Measurements from ENCODE around the gene PSAPL1. TPM values are rescaled to one million over a fixed set of nuclear protein-coding genes. Genes with fewer than 3 reads are reported as not detected.

PSAPL1 gene
- total RNA-seq, 1 experiment from 2014 or later = 0.05 TPM

- Histone ChIP-seq H3K27ac (ENCODE audit: low read depth, low read length) (no peak overlapping the region), H3K9ac (ENCODE audit: low read length) (no peak overlapping the region), H3K36me3 (ENCODE audit: control insufficient read depth in 1 of 2, insufficient read depth in 2 of 2, low read length in 2 of 2) (no peaks in the 10 kb centered on the region), H3K9me3 (ENCODE audit: control insufficient read depth in 1 of 2, insufficient read depth in 1 of 2, low read depth in 1 of 2, low read length in 2 of 2) (no peaks in the 10 kb centered on the region; a peak in 1 of 4 replicates), H3K4me2 (ENCODE audit: low read length) (no peak overlapping the region), H3K4me1 (ENCODE audit: control insufficient read depth in 1 of 2, insufficient read depth in 2 of 2, low read length in 2 of 2) (no peaks in the 10 kb centered on the region), H3K79me2 (ENCODE audit: insufficient read depth, low read length) (no peaks in the 10 kb centered on the region), H3K4me3 (replicated peaks in 1 of 2; ENCODE audit: low read depth in 1 of 2, low read length in 2 of 2) (no peak overlapping the region), H2AFZ (ENCODE audit: low read depth, low read length, poor library complexity, severe bottlenecking) (no peak overlapping the region), H4K20me1 (ENCODE audit: insufficient read depth) (no peaks in the 10 kb centered on the region), H3K9me2 (ENCODE audit: insufficient read depth) (no peaks in the 10 kb centered on the region), H3K27me3 (ENCODE audit: insufficient read depth, low read length) (no peaks in the 10 kb centered on the region)
- TF ChIP-seq ZBTB33 (IDR thresholded peaks at IDR 0.05; ENCODE audit: extremely low read depth, insufficient replicate concordance, low read length) = no peak
- TF ChIP-seq RAD21 (IDR thresholded peaks at IDR 0.05; ENCODE audit: low read depth) = no peak
- no peak for TF ChIP-seq SP1 (IDR thresholded peaks at IDR 0.05; ENCODE audit: low read depth)
- intact Hi-C loops (cut with micrococcal nuclease) = no loop called here
- ATAC-seq (no peak), DNase-seq (ENCODE audit: low read depth, low spot score) (no peak)
- ChIA-PET RAD21 (ENCODE audit: low non-redundant PET in 1 of 2, low total read pairs in 2 of 2, uncharacterized antibody in 2 of 2, unreplicated experiment in 2 of 2) (no interaction called here), CTCF (no interaction called here), POLR2A (no interaction called here)
- no TSS peak for BruUV-seq (replicated peaks)
Measured at GRCh38 chr4:7414736-7415510, 19.8 kb downstream of the PSAPL1 start.

GRCh38 chr4:7414046-7414445 is 20.7 kb downstream of the PSAPL1 start:
- intact Hi-C loops (cut with micrococcal nuclease) = no loop called here
- TF ChIP-seq ZNF274 (IDR thresholded peaks at IDR 0.05; ENCODE audit: low read depth, low read length) = no peak
- TF ChIP-seq ZBTB33 (IDR thresholded peaks at IDR 0.05; ENCODE audit: extremely low read depth, insufficient replicate concordance, low read length) = no peak
- no peaks in the 10 kb centered on the region; a peak in 1 of 4 replicates for H3K9me3 ChIP-seq (ENCODE audit: control insufficient read depth in 1 of 2, insufficient read depth in 1 of 2, low read depth in 1 of 2, low read length in 2 of 2)
- no peak overlapping the region for H3K27ac ChIP-seq (ENCODE audit: low read depth, low read length)
- no TSS peak for BruUV-seq (replicated peaks)
- no peak overlapping the region for H3K9ac ChIP-seq (ENCODE audit: low read length)
- ATAC-seq (no peak), DNase-seq (ENCODE audit: low read depth, low spot score) (no peak)
- H3K4me2 ChIP-seq (ENCODE audit: low read length) = no peak overlapping the region
- ChIA-PET CTCF (no interaction called here), RAD21 (ENCODE audit: low non-redundant PET in 1 of 2, low total read pairs in 2 of 2, uncharacterized antibody in 2 of 2, unreplicated experiment in 2 of 2) (no interaction called here), POLR2A (no interaction called here)
- no peak overlapping the region for H3K4me3 ChIP-seq (replicated peaks in 1 of 2; ENCODE audit: low read depth in 1 of 2, low read length in 2 of 2)
- H2AFZ ChIP-seq (ENCODE audit: low read depth, low read length, poor library complexity, severe bottlenecking) = no peak overlapping the region
- H3K36me3 ChIP-seq (ENCODE audit: control insufficient read depth in 1 of 2, insufficient read depth in 2 of 2, low read length in 2 of 2) = no peaks in the 10 kb centered on the region
- no peaks in the 10 kb centered on the region for H3K9me2 ChIP-seq (ENCODE audit: insufficient read depth)
- H3K27me3 ChIP-seq (ENCODE audit: insufficient read depth, low read length) = no peaks in the 10 kb centered on the region
- no peaks in the 10 kb centered on the region for H3K79me2 ChIP-seq (ENCODE audit: insufficient read depth, low read length)
- H3K4me1 ChIP-seq (ENCODE audit: control insufficient read depth in 1 of 2, insufficient read depth in 2 of 2, low read length in 2 of 2) = no peaks in the 10 kb centered on the region
- H4K20me1 ChIP-seq (ENCODE audit: insufficient read depth) = no peaks in the 10 kb centered on the region
